PC-9 (cell line): ENCODE measurements around the gene SLC1A2.

ENCODE experiments used
- EZH2 ChIP-seq: fragments of 200-600 bp; sonication (generic); IDR thresholded peaks from 2 replicates; pipeline ENCODE4 v1.8.0; 2017; ENCODE audit warnings: antibody characterized with exemption, low read depth
- TF ChIP-seq, protein P1 (sequence below): fragments of 200-600 bp; sonication (generic); conservative IDR thresholded peaks from 2 replicates; pipeline ENCODE4 v1.6.1; 2017; ENCODE audit warnings: mixed run types, antibody characterized with exemption, mild to moderate bottlenecking, moderate library complexity

DNA sequence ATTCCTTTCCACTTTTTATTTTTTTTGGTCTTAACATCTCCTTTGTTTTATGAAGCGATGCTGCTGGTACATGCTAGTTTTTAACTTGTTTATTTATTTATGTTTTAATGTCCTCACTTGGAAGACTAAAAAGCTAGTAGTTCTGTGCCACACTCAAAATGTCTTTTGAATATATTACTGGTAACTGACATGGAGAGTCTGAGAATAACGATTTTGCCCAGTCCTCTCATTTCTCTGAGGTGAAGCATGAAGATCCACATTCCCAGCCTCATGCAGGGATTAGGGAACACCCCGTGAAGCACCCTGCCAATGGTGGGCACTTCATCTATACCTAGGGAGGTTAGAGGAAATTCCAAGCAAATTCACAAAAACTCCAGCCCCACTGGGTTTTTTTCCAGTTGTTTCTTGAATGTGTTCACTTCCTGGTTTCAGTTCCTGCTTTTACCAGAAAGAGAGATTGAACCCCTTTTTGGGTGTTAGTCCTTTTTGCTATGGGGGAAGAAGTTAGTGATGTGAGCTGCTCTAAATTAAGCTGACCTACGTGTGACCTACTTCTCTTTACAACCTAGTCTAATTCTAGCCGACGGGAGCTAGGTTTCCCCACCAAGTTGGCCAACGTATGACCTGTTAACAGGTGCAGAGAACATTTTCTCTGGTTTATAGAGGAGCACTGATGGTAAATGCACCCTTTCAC lies 106.1 kb downstream of the SLC1A2 start:
- TF ChIP-seq, protein P1, sequence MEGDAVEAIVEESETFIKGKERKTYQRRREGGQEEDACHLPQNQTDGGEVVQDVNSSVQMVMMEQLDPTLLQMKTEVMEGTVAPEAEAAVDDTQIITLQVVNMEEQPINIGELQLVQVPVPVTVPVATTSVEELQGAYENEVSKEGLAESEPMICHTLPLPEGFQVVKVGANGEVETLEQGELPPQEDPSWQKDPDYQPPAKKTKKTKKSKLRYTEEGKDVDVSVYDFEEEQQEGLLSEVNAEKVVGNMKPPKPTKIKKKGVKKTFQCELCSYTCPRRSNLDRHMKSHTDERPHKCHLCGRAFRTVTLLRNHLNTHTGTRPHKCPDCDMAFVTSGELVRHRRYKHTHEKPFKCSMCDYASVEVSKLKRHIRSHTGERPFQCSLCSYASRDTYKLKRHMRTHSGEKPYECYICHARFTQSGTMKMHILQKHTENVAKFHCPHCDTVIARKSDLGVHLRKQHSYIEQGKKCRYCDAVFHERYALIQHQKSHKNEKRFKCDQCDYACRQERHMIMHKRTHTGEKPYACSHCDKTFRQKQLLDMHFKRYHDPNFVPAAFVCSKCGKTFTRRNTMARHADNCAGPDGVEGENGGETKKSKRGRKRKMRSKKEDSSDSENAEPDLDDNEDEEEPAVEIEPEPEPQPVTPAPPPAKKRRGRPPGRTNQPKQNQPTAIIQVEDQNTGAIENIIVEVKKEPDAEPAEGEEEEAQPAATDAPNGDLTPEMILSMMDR: no peak
- no peak for TF ChIP-seq EZH2
